ENCODE measurements around the gene CHD2. TPM values are rescaled to one million over a fixed set of nuclear protein-coding genes. Genes with fewer than 3 reads are reported as not detected.

CHD2 gene
- total RNA-seq, 1 experiment from 2014 or later = 101 TPM

DNA sequence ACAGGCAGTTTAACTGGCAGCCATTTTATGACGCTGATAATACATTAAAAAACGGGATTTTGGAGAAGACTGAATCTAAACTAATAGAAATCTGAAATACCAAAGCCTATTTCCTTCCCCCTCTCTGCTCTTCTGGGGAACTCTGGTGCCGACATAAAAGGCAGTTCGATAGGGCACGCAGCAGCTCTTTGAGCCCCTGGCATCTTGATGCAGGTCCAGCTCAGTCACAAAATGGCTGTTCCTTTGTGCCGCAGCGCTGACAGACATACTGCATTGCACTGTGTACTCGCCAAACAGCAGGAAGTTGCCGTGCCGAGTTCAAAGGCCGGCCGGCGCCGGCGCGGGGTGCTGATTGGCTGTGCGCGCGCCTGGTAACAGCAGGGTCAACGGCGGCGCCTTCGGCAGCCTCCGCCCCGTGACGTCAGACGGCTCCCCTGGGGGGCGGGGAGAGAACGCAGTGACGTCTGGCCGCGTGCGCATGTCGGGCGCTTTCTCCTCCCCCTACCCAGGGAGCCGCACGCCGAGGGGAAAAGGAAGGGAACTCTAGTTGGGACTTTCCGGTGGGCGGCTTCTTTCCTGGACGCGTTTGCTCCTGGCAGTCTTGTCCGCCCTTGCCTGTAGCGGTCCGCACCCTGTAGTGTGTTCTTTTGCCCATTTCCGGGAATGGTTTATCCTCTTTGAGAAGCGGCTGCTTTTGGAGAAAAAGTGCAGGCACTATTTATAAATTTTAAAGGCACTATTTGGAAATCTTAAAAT lies 4.0 kb downstream of the CHD2 start (continued):
- TF ChIP-seq CBFB (CRISPR knock-in tag; IDR thresholded peaks at IDR 0.05; ENCODE audit: low read depth) (peak; percentile 89; the same call in 1 of the 2 replicates), NR3C1 (CRISPR knock-in tag; conservative IDR thresholded peaks at IDR 0.05; ENCODE audit: low read depth) (no peak), ZNF423 (CRISPR knock-in tag; IDR thresholded peaks at IDR 0.05) (0 out of 2 replicates have a peak, but pooled peaks have one; percentile 28), SMAD4 (CRISPR knock-in tag; IDR thresholded peaks at IDR 0.05) (no peak), CREM (CRISPR knock-in tag; IDR thresholded peaks at IDR 0.05) (peak; percentile 96), TEAD1 (CRISPR knock-in tag; IDR thresholded peaks at IDR 0.05) (peak; percentile 62; the same call in 1 of the 2 replicates), EMX1 (CRISPR knock-in tag; IDR thresholded peaks at IDR 0.05) (peak; percentile 97), ZNF263 (CRISPR knock-in tag; IDR thresholded peaks at IDR 0.05; ENCODE audit: low read depth) (no peak), TP53 (CRISPR knock-in tag; IDR thresholded peaks at IDR 0.05) (peak; percentile 76; the same call in 1 of the 2 replicates), NFYB (CRISPR knock-in tag; conservative IDR thresholded peaks at IDR 0.05; ENCODE audit: low read depth) (peak; percentile 83), MXD4 (CRISPR knock-in tag; IDR thresholded peaks at IDR 0.05; ENCODE audit: borderline replicate concordance) (no peak), NR1H2 (CRISPR knock-in tag; IDR thresholded peaks at IDR 0.05) (no peak), JUN (CRISPR knock-in tag; IDR thresholded peaks at IDR 0.05) (no peak), NFE2L1 (CRISPR knock-in tag; IDR thresholded peaks at IDR 0.05) (no peak), GTF2I (CRISPR knock-in tag; conservative IDR thresholded peaks at IDR 0.05) (no peak), IRF2 (CRISPR knock-in tag; IDR thresholded peaks at IDR 0.05; ENCODE audit: borderline replicate concordance, low read depth) (no peak), JAZF1 (CRISPR knock-in tag; IDR thresholded peaks at IDR 0.05) (no peak), ETV6 (CRISPR knock-in tag; IDR thresholded peaks at IDR 0.05) (peak; percentile 95), SOX15 (CRISPR knock-in tag; IDR thresholded peaks at IDR 0.05) (no peak), ZNF232 (CRISPR knock-in tag; IDR thresholded peaks at IDR 0.05) (no peak; the same call in 1 of the 2 replicates)
- TF ChIP-seq, protein P1, sequence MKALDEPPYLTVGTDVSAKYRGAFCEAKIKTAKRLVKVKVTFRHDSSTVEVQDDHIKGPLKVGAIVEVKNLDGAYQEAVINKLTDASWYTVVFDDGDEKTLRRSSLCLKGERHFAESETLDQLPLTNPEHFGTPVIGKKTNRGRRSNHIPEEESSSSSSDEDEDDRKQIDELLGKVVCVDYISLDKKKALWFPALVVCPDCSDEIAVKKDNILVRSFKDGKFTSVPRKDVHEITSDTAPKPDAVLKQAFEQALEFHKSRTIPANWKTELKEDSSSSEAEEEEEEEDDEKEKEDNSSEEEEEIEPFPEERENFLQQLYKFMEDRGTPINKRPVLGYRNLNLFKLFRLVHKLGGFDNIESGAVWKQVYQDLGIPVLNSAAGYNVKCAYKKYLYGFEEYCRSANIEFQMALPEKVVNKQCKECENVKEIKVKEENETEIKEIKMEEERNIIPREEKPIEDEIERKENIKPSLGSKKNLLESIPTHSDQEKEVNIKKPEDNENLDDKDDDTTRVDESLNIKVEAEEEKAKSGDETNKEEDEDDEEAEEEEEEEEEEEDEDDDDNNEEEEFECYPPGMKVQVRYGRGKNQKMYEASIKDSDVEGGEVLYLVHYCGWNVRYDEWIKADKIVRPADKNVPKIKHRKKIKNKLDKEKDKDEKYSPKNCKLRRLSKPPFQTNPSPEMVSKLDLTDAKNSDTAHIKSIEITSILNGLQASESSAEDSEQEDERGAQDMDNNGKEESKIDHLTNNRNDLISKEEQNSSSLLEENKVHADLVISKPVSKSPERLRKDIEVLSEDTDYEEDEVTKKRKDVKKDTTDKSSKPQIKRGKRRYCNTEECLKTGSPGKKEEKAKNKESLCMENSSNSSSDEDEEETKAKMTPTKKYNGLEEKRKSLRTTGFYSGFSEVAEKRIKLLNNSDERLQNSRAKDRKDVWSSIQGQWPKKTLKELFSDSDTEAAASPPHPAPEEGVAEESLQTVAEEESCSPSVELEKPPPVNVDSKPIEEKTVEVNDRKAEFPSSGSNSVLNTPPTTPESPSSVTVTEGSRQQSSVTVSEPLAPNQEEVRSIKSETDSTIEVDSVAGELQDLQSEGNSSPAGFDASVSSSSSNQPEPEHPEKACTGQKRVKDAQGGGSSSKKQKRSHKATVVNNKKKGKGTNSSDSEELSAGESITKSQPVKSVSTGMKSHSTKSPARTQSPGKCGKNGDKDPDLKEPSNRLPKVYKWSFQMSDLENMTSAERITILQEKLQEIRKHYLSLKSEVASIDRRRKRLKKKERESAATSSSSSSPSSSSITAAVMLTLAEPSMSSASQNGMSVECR (CRISPR knock-in tag; IDR thresholded peaks at IDR 0.05; ENCODE audit: borderline replicate concordance) = peak; percentile 47; the same call in 1 of the 2 replicates
- TF ChIP-seq, protein P2, sequence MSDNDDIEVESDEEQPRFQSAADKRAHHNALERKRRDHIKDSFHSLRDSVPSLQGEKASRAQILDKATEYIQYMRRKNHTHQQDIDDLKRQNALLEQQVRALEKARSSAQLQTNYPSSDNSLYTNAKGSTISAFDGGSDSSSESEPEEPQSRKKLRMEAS (CRISPR knock-in tag; IDR thresholded peaks at IDR 0.05) = peak; percentile 88
- TF ChIP-seq, protein P3, sequence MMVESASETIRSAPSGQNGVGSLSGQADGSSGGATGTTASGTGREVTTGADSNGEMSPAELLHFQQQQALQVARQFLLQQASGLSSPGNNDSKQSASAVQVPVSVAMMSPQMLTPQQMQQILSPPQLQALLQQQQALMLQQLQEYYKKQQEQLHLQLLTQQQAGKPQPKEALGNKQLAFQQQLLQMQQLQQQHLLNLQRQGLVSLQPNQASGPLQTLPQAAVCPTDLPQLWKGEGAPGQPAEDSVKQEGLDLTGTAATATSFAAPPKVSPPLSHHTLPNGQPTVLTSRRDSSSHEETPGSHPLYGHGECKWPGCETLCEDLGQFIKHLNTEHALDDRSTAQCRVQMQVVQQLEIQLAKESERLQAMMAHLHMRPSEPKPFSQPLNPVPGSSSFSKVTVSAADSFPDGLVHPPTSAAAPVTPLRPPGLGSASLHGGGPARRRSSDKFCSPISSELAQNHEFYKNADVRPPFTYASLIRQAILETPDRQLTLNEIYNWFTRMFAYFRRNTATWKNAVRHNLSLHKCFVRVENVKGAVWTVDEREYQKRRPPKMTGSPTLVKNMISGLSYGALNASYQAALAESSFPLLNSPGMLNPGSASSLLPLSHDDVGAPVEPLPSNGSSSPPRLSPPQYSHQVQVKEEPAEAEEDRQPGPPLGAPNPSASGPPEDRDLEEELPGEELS (CRISPR knock-in tag; IDR thresholded peaks at IDR 0.05) = 0 out of 2 replicates have a peak, but pooled peaks have one; percentile 53
- TF ChIP-seq, protein P4, sequence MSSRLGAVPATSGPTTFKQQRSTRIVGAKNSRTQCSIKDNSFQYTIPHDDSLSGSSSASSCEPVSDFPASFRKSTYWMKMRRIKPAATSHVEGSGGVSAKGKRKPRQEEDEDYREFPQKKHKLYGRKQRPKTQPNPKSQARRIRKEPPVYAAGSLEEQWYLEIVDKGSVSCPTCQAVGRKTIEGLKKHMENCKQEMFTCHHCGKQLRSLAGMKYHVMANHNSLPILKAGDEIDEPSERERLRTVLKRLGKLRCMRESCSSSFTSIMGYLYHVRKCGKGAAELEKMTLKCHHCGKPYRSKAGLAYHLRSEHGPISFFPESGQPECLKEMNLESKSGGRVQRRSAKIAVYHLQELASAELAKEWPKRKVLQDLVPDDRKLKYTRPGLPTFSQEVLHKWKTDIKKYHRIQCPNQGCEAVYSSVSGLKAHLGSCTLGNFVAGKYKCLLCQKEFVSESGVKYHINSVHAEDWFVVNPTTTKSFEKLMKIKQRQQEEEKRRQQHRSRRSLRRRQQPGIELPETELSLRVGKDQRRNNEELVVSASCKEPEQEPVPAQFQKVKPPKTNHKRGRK (CRISPR knock-in tag; IDR thresholded peaks at IDR 0.05; ENCODE audit: borderline replicate concordance) = no peak
- TF ChIP-seq, protein P5, sequence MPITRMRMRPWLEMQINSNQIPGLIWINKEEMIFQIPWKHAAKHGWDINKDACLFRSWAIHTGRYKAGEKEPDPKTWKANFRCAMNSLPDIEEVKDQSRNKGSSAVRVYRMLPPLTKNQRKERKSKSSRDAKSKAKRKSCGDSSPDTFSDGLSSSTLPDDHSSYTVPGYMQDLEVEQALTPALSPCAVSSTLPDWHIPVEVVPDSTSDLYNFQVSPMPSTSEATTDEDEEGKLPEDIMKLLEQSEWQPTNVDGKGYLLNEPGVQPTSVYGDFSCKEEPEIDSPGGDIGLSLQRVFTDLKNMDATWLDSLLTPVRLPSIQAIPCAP (CRISPR knock-in tag; IDR thresholded peaks at IDR 0.05) = peak; percentile 30; the same call in 1 of the 2 replicates
- TF ChIP-seq, protein P6, sequence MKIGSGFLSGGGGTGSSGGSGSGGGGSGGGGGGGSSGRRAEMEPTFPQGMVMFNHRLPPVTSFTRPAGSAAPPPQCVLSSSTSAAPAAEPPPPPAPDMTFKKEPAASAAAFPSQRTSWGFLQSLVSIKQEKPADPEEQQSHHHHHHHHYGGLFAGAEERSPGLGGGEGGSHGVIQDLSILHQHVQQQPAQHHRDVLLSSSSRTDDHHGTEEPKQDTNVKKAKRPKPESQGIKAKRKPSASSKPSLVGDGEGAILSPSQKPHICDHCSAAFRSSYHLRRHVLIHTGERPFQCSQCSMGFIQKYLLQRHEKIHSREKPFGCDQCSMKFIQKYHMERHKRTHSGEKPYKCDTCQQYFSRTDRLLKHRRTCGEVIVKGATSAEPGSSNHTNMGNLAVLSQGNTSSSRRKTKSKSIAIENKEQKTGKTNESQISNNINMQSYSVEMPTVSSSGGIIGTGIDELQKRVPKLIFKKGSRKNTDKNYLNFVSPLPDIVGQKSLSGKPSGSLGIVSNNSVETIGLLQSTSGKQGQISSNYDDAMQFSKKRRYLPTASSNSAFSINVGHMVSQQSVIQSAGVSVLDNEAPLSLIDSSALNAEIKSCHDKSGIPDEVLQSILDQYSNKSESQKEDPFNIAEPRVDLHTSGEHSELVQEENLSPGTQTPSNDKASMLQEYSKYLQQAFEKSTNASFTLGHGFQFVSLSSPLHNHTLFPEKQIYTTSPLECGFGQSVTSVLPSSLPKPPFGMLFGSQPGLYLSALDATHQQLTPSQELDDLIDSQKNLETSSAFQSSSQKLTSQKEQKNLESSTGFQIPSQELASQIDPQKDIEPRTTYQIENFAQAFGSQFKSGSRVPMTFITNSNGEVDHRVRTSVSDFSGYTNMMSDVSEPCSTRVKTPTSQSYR (CRISPR knock-in tag; IDR thresholded peaks at IDR 0.05) = peak; percentile 87; the same call in 1 of the 2 replicates
- TF ChIP-seq, protein P7, sequence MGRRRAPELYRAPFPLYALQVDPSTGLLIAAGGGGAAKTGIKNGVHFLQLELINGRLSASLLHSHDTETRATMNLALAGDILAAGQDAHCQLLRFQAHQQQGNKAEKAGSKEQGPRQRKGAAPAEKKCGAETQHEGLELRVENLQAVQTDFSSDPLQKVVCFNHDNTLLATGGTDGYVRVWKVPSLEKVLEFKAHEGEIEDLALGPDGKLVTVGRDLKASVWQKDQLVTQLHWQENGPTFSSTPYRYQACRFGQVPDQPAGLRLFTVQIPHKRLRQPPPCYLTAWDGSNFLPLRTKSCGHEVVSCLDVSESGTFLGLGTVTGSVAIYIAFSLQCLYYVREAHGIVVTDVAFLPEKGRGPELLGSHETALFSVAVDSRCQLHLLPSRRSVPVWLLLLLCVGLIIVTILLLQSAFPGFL (CRISPR knock-in tag; IDR thresholded peaks at IDR 0.05; ENCODE audit: borderline replicate concordance) = no peak

All from WTC11 (cell line).